Calu3 (cell line): ENCODE measurements around the gene GOLGB1. TPM values are rescaled to one million over a fixed set of nuclear protein-coding genes. Genes with fewer than 3 reads are reported as not detected.
"Not testable (repeated sequence)": the region's sequence is repeated elsewhere in the genome, so short reads cannot be mapped to it uniquely, and the experiment has no call there.

Experiments
- BruUV-seq: library from RNA; stranded (reverse); fragments of 400-500 nt; replicated peaks from 2 replicates; lab custom pipeline; 2021; lab: Mats Ljungman, UMichigan
- CTCF ChIA-PET: fragments of 300-600 bp; sonication (Branson Sonifier 250); formaldehyde crosslinking; loops from one replicate; lab custom pipeline; 2022; ENCODE audit warnings: antibody characterized with exemption; lab: Charles Lee
- DNase-seq: peaks from one replicate; pipeline ENCODE4 v3.0.0; 2022
- H3K27ac Mint-ChIP-seq: one replicate; pipeline ENCODE4 v1.8.0; 2022; ENCODE audit warnings: mixed read lengths; ENCODE audit not compliant: unreplicated experiment
- H3K27me3 Mint-ChIP-seq: one replicate; pipeline ENCODE4 v1.8.0; 2022; ENCODE audit warnings: mixed read lengths; ENCODE audit not compliant: unreplicated experiment
- H3K36me3 Mint-ChIP-seq: one replicate; pipeline ENCODE4 v1.8.0; 2022; ENCODE audit warnings: mild to moderate bottlenecking, moderate library complexity, mixed read lengths; ENCODE audit not compliant: insufficient read depth, unreplicated experiment
- H3K4me1 Mint-ChIP-seq: one replicate; pipeline ENCODE4 v1.8.0; 2022; ENCODE audit warnings: mild to moderate bottlenecking, low read depth, mixed read lengths; ENCODE audit not compliant: unreplicated experiment
- H3K4me3 Mint-ChIP-seq: one replicate; pipeline ENCODE4 v1.8.0; 2022; ENCODE audit warnings: mild to moderate bottlenecking, low read depth, moderate library complexity, mixed read lengths; ENCODE audit not compliant: unreplicated experiment
- H3K9me3 Mint-ChIP-seq: one replicate; pipeline ENCODE4 v1.8.0; 2022; ENCODE audit warnings: low read depth, mixed read lengths; ENCODE audit not compliant: unreplicated experiment
- intact Hi-C: fragments of 100-400 bp; cut with micrococcal nuclease; formaldehyde crosslinking; loops from one replicate; pipeline ENCODE4 v1.10.0; 2022; ENCODE audit not compliant: unreplicated experiment
- total RNA-seq: library from RNA; stranded (reverse); gene quantifications from 2 replicates; pipeline ENCODE4 v1.2.3, GENCODE V29; 2022
- TF ChIP-seq, protein P1 (sequence below): fragments of 200-600 bp; IDR thresholded peaks from one replicate; pipeline ENCODE4 v1.8.0; 2022; ENCODE audit warnings: antibody characterized with exemption; ENCODE audit not compliant: unreplicated experiment

Gene GOLGB1
- total RNA-seq, 1 experiment from 2014 or later: 42.8 TPM

DNA sequence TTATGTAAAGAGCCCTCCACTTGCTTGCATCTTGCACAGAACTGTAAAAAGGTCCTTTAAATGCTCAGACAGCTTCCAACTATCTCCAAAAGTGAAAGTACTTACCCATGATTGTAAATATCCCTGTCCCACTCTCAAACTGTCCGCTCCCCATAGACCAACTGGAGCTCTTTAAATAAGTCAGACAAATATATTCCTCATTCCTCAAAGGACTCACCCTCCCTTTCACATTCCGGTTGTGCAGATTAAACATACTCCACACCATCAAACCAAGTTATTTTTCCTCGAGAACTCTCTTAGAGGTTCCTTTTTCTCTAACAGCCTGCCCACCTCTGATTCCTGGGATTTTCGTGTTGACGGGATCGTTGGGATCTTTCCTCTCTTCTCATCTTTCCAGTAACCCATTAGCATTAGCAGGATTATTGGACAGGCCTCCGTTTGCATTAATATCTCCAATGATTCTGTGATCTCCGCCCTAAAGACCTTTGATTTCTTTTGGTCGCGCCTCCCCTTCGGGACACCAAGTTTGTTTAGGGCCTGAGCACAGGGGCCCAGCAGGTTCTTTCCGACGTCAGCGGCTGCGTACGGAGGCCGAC is 763 bp downstream of the GOLGB1 start:
- BruUV-seq: no TSS peak
- Mint-ChIP-seq H3K4me1 (peaks cover 13% of the 10 kb centered on the region), H3K9me3 (no peaks in the 10 kb centered on the region)

DNA sequence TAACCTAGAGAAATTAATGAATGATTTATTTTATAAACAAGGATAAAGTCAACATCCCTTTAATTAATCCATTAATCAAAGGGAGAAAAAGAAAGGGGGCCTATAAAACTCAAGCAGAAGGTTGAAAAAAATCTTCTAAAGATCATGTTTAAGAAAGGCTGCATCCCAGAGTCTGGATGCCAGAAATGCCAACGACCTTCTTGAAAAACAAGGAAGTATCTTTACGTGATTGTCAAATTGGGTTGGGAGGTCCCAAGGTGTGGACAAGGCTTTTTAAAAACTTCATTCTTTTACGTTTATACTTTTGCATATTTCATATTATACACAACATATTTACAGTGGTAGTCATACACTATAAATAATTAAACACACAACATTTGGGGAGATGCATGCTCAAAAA is 1.6 kb downstream of the GOLGB1 start:
- Mint-ChIP-seq H3K27me3 (no peaks in the 10 kb centered on the region), H3K4me1 (peaks cover 13% of the 10 kb centered on the region), H3K36me3 (no peaks in the 10 kb centered on the region), H3K4me3 (no peak overlapping the region), H3K27ac (no peak overlapping the region), H3K9me3 (no peaks in the 10 kb centered on the region)
- DNase-seq: no peak
- intact Hi-C loops: loop anchor here (10.0 kb wide), 1 partner anchor 203 kb away; the partner anchor contains the start of gene POLQ
- no TSS peak for BruUV-seq
- TF ChIP-seq, protein P1, sequence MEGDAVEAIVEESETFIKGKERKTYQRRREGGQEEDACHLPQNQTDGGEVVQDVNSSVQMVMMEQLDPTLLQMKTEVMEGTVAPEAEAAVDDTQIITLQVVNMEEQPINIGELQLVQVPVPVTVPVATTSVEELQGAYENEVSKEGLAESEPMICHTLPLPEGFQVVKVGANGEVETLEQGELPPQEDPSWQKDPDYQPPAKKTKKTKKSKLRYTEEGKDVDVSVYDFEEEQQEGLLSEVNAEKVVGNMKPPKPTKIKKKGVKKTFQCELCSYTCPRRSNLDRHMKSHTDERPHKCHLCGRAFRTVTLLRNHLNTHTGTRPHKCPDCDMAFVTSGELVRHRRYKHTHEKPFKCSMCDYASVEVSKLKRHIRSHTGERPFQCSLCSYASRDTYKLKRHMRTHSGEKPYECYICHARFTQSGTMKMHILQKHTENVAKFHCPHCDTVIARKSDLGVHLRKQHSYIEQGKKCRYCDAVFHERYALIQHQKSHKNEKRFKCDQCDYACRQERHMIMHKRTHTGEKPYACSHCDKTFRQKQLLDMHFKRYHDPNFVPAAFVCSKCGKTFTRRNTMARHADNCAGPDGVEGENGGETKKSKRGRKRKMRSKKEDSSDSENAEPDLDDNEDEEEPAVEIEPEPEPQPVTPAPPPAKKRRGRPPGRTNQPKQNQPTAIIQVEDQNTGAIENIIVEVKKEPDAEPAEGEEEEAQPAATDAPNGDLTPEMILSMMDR: no peak
- CTCF ChIA-PET: no interaction called here

More for the DNA sequence above, 763 bp downstream of the GOLGB1 start:
- Mint-ChIP-seq H3K27ac (no peak overlapping the region), H3K4me3 (no peak overlapping the region), H3K27me3 (no peaks in the 10 kb centered on the region), H3K36me3 (no peaks in the 10 kb centered on the region)
- DNase-seq: peak; percentile 60
- intact Hi-C loops: loop anchor here (10.0 kb wide), 1 partner anchor 204 kb away; the partner anchor contains the start of gene POLQ
- CTCF ChIA-PET: interaction anchor here (0.7 kb wide), 1 partner anchor 9 kb away, joined by 3 read pairs; no protein-coding TSS in a partner anchor
- TF ChIP-seq, protein P1: no peak

DNA sequence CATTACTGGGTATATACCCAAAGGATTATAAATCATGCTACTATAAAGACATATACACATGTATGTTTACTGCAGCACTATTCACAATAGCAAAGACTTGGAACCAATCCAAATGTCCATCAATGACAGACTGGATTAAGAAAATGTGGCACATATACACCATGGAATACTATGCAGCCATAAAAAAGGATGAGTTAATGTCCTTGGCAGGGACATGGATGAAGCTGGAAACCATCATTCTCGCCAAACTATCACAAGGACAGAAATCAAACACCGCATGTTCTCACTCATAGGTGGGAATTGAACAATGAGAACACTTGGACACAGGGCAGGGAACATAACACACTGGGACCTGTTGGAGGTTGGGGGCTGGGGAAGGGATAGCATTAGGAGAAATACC is 6.4 kb downstream of the GOLGB1 start:
- H3K4me1 Mint-ChIP-seq, BruUV-seq, H3K27me3 Mint-ChIP-seq, CTCF ChIA-PET, DNase-seq, H3K9me3 Mint-ChIP-seq, H3K27ac Mint-ChIP-seq, H3K36me3 Mint-ChIP-seq, H3K4me3 Mint-ChIP-seq: not testable (repeated sequence)
- intact Hi-C loops: loop anchor here (10.0 kb wide), 1 partner anchor 198 kb away; the partner anchor contains the start of gene POLQ

DNA sequence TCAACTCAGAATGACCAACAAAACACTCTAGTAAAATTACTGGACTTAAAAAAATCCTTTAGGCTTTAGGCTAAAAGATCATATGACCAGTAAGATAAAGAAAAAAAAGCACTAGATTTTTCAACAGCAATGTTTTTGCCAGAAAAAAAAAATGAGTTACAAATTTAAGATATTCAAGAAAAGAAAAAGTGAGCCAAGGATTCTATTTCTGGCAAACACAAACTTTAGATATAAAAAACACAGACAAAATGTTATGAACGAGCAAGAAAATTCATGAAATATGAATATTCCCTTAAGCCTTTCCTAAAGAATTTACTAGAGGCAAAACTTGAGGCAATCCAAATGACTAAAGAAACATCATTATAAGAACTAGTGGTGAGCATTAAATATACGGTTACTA is 8.6 kb downstream of the GOLGB1 start:
- no TSS peak for BruUV-seq
- intact Hi-C loops: loop anchor here (10.0 kb wide), 1 partner anchor 196 kb away; the partner anchor contains the start of gene POLQ
- no peaks in the 10 kb centered on the region for H3K4me1 Mint-ChIP-seq
- H3K9me3 Mint-ChIP-seq: no peaks in the 10 kb centered on the region
- TF ChIP-seq, protein P1: no peak
- H3K27me3 Mint-ChIP-seq: no peaks in the 10 kb centered on the region
- no peak overlapping the region for H3K27ac Mint-ChIP-seq
- no peaks in the 10 kb centered on the region for H3K36me3 Mint-ChIP-seq
- H3K4me3 Mint-ChIP-seq: no peak overlapping the region
- DNase-seq: no peak
- CTCF ChIA-PET: no interaction called here

DNA sequence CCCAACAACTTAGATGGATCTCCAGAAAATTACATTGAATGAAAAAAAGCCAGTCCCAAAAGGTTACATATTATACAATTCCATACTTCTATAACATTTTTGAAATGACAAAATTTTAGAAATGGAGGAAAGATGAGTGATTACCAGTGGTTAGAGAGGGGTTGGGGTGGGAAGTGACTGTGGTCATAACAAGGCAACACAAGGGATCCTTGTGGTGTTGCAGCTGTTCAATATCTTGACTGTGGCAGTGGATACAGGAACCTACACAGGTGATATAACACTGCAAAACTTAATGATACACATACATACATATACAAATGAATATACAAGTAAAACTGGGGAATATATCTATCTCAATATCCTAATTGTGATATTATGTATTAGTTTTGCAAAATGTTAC is 9.6 kb downstream of the GOLGB1 start:
- Mint-ChIP-seq H3K4me1 (no peaks in the 10 kb centered on the region), H3K27ac (no peak overlapping the region), H3K36me3 (no peaks in the 10 kb centered on the region), H3K4me3 (no peak overlapping the region), H3K9me3 (no peaks in the 10 kb centered on the region), H3K27me3 (no peaks in the 10 kb centered on the region)
- DNase-seq: no peak
- CTCF ChIA-PET: interaction anchor here (0.5 kb wide), 1 partner anchor 9 kb away, joined by 3 read pairs; no protein-coding TSS in a partner anchor
- TF ChIP-seq, protein P1: no peak
- intact Hi-C loops: loop anchor here (10.0 kb wide), 1 partner anchor 195 kb away; the partner anchor contains the start of gene POLQ
- BruUV-seq: no TSS peak
